ENCODE results near the gene GADL1.

Gene GADL1

GRCh38 chr3:30918761-30919160 lies 24.3 kb upstream of the GADL1 start:
- H3K4me1 ChIP-seq (ENCODE audit: control insufficient read depth, insufficient read depth, low read length): no peaks in the 10 kb centered on the region
- H3K27ac ChIP-seq (ENCODE audit: low read length): no peak overlapping the region
- H3K36me3 ChIP-seq (ENCODE audit: control insufficient read depth in 2 of 2, insufficient read depth in 2 of 2, low read length in 2 of 2): no peaks in the 10 kb centered on the region
- H3K9me3 ChIP-seq (ENCODE audit: control insufficient read depth in 2 of 2, low read length in 2 of 2): no peaks in the 10 kb centered on the region
- H3K27me3 ChIP-seq (ENCODE audit: control insufficient read depth in 1 of 2, insufficient read depth in 2 of 2, low read length in 2 of 2): no peaks in the 10 kb centered on the region
- no peak overlapping the region for H3K9ac ChIP-seq (ENCODE audit: low read length in 2 of 2)
- no peak overlapping the region for H3K4me3 ChIP-seq (ENCODE audit: low read length in 2 of 2)

GRCh38 chr3:30915782-30916181 lies 21.3 kb upstream of the GADL1 start:
- Histone ChIP-seq H3K27ac (ENCODE audit: low read length) (no peak overlapping the region), H3K4me1 (ENCODE audit: control insufficient read depth, insufficient read depth, low read length) (no peaks in the 10 kb centered on the region), H3K9me3 (ENCODE audit: control insufficient read depth in 2 of 2, low read length in 2 of 2) (no peaks in the 10 kb centered on the region), H3K36me3 (ENCODE audit: control insufficient read depth in 2 of 2, insufficient read depth in 2 of 2, low read length in 2 of 2) (no peaks in the 10 kb centered on the region), H3K4me3 (ENCODE audit: low read length in 2 of 2) (no peak overlapping the region), H3K27me3 (ENCODE audit: control insufficient read depth in 1 of 2, insufficient read depth in 2 of 2, low read length in 2 of 2) (no peaks in the 10 kb centered on the region), H3K9ac (ENCODE audit: low read length in 2 of 2) (no peak overlapping the region)

GRCh38 chr3:30914696-30915095 lies 20.2 kb upstream of the GADL1 start:
- no peaks in the 10 kb centered on the region for H3K36me3 ChIP-seq (ENCODE audit: control insufficient read depth in 2 of 2, insufficient read depth in 2 of 2, low read length in 2 of 2)
- H3K27ac ChIP-seq (ENCODE audit: low read length): no peak overlapping the region
- H3K4me1 ChIP-seq (ENCODE audit: control insufficient read depth, insufficient read depth, low read length): no peaks in the 10 kb centered on the region
- H3K9me3 ChIP-seq (ENCODE audit: control insufficient read depth in 2 of 2, low read length in 2 of 2): no peaks in the 10 kb centered on the region
- H3K27me3 ChIP-seq (ENCODE audit: control insufficient read depth in 1 of 2, insufficient read depth in 2 of 2, low read length in 2 of 2): no peaks in the 10 kb centered on the region
- no peak overlapping the region for H3K4me3 ChIP-seq (ENCODE audit: low read length in 2 of 2)
- no peak overlapping the region for H3K9ac ChIP-seq (ENCODE audit: low read length in 2 of 2)

GRCh38 chr3:30913176-30913575 lies 18.7 kb upstream of the GADL1 start:
- Histone ChIP-seq H3K4me3 (ENCODE audit: low read length in 2 of 2) (no peak overlapping the region), H3K36me3 (ENCODE audit: control insufficient read depth in 2 of 2, insufficient read depth in 2 of 2, low read length in 2 of 2) (no peaks in the 10 kb centered on the region), H3K27ac (ENCODE audit: low read length) (no peak overlapping the region), H3K27me3 (ENCODE audit: control insufficient read depth in 1 of 2, insufficient read depth in 2 of 2, low read length in 2 of 2) (no peaks in the 10 kb centered on the region), H3K4me1 (ENCODE audit: control insufficient read depth, insufficient read depth, low read length) (no peaks in the 10 kb centered on the region), H3K9ac (ENCODE audit: low read length in 2 of 2) (no peak overlapping the region), H3K9me3 (ENCODE audit: control insufficient read depth in 2 of 2, low read length in 2 of 2) (no peaks in the 10 kb centered on the region)

- Histone ChIP-seq H3K36me3 (ENCODE audit: control insufficient read depth in 2 of 2, insufficient read depth in 2 of 2, low read length in 2 of 2) (no peaks in the 10 kb centered on the region), H3K4me1 (ENCODE audit: control insufficient read depth, insufficient read depth, low read length) (no peaks in the 10 kb centered on the region), H3K4me3 (ENCODE audit: low read length in 2 of 2) (no peak overlapping the region), H3K9me3 (ENCODE audit: control insufficient read depth in 2 of 2, low read length in 2 of 2) (no peaks in the 10 kb centered on the region), H3K9ac (ENCODE audit: low read length in 2 of 2) (no peak overlapping the region), H3K27ac (ENCODE audit: low read length) (no peak overlapping the region), H3K27me3 (ENCODE audit: control insufficient read depth in 1 of 2, insufficient read depth in 2 of 2, low read length in 2 of 2) (no peaks in the 10 kb centered on the region)
Observed at GRCh38 chr3:30912301-30912700, 17.8 kb upstream of the GADL1 start.

GRCh38 chr3:30908456-30909037 lies 14.1 kb upstream of the GADL1 start:
- Histone ChIP-seq H3K4me1 (ENCODE audit: control insufficient read depth, insufficient read depth, low read length) (no peaks in the 10 kb centered on the region), H3K9me3 (ENCODE audit: control insufficient read depth in 2 of 2, low read length in 2 of 2) (no peaks in the 10 kb centered on the region), H3K4me3 (ENCODE audit: low read length in 2 of 2) (no peak overlapping the region), H3K27me3 (ENCODE audit: control insufficient read depth in 1 of 2, insufficient read depth in 2 of 2, low read length in 2 of 2) (no peaks in the 10 kb centered on the region), H3K36me3 (ENCODE audit: control insufficient read depth in 2 of 2, insufficient read depth in 2 of 2, low read length in 2 of 2) (no peaks in the 10 kb centered on the region), H3K9ac (ENCODE audit: low read length in 2 of 2) (no peak overlapping the region), H3K27ac (ENCODE audit: low read length) (no peak overlapping the region)

- Histone ChIP-seq H3K9ac (ENCODE audit: low read length in 2 of 2) (no peak overlapping the region), H3K36me3 (ENCODE audit: control insufficient read depth in 2 of 2, insufficient read depth in 2 of 2, low read length in 2 of 2) (no peaks in the 10 kb centered on the region), H3K4me3 (ENCODE audit: low read length in 2 of 2) (no peak overlapping the region), H3K9me3 (ENCODE audit: control insufficient read depth in 2 of 2, low read length in 2 of 2) (no peaks in the 10 kb centered on the region), H3K27ac (ENCODE audit: low read length) (no peak overlapping the region), H3K4me1 (ENCODE audit: control insufficient read depth, insufficient read depth, low read length) (no peaks in the 10 kb centered on the region), H3K27me3 (ENCODE audit: control insufficient read depth in 1 of 2, insufficient read depth in 2 of 2, low read length in 2 of 2) (no peaks in the 10 kb centered on the region)
Observed at GRCh38 chr3:30904996-30905395, 10.5 kb upstream of the GADL1 start.

GRCh38 chr3:30895329-30895728 lies 868 bp upstream of the GADL1 start:
- Histone ChIP-seq H3K9ac (ENCODE audit: low read length in 2 of 2) (no peak overlapping the region), H3K27me3 (ENCODE audit: control insufficient read depth in 1 of 2, insufficient read depth in 2 of 2, low read length in 2 of 2) (peaks cover 0 to 7% of the 10 kb centered on the region in 2 donors), H3K4me3 (ENCODE audit: low read length in 2 of 2) (no peak overlapping the region), H3K36me3 (ENCODE audit: control insufficient read depth in 2 of 2, insufficient read depth in 2 of 2, low read length in 2 of 2) (no peaks in the 10 kb centered on the region), H3K4me1 (ENCODE audit: control insufficient read depth, insufficient read depth, low read length) (peaks cover 4% of the 10 kb centered on the region), H3K9me3 (ENCODE audit: control insufficient read depth in 2 of 2, low read length in 2 of 2) (no peaks in the 10 kb centered on the region), H3K27ac (ENCODE audit: low read length) (no peak overlapping the region)

GRCh38 chr3:30893678-30894325 lies 659 bp downstream of the GADL1 start:
- peaks cover 4% of the 10 kb centered on the region for H3K4me1 ChIP-seq (ENCODE audit: control insufficient read depth, insufficient read depth, low read length)
- H3K27me3 ChIP-seq (ENCODE audit: control insufficient read depth in 1 of 2, insufficient read depth in 2 of 2, low read length in 2 of 2): peaks cover 0 to 7% of the 10 kb centered on the region in 2 donors
- no peaks in the 10 kb centered on the region for H3K36me3 ChIP-seq (ENCODE audit: control insufficient read depth in 2 of 2, insufficient read depth in 2 of 2, low read length in 2 of 2)
- H3K27ac ChIP-seq (ENCODE audit: low read length): no peak overlapping the region
- peak overlapping the region; percentile 77 for H3K4me3 ChIP-seq (ENCODE audit: low read length in 2 of 2)
- H3K9me3 ChIP-seq (ENCODE audit: control insufficient read depth in 2 of 2, low read length in 2 of 2): no peaks in the 10 kb centered on the region
- H3K9ac ChIP-seq (ENCODE audit: low read length in 2 of 2): peak overlapping the region in 1 of 2 donors; percentile 1

- peaks cover 0 to 7% of the 10 kb centered on the region in 2 donors for H3K27me3 ChIP-seq (ENCODE audit: control insufficient read depth in 1 of 2, insufficient read depth in 2 of 2, low read length in 2 of 2)
Observed at GRCh38 chr3:30890907-30891306, 3.6 kb downstream of the GADL1 start.

GRCh38 chr3:30886888-30887287 lies 7.6 kb downstream of the GADL1 start:
- no peaks in the 10 kb centered on the region for H3K36me3 ChIP-seq (ENCODE audit: control insufficient read depth in 2 of 2, insufficient read depth in 2 of 2, low read length in 2 of 2)
- no peaks in the 10 kb centered on the region for H3K9me3 ChIP-seq (ENCODE audit: control insufficient read depth in 2 of 2, low read length in 2 of 2)
- no peaks in the 10 kb centered on the region for H3K27me3 ChIP-seq (ENCODE audit: control insufficient read depth in 1 of 2, insufficient read depth in 2 of 2, low read length in 2 of 2)
- H3K27ac ChIP-seq (ENCODE audit: low read length): no peak overlapping the region
- H3K4me3 ChIP-seq (ENCODE audit: low read length in 2 of 2): no peak overlapping the region
- H3K9ac ChIP-seq (ENCODE audit: low read length in 2 of 2): no peak overlapping the region
- H3K4me1 ChIP-seq (ENCODE audit: control insufficient read depth, insufficient read depth, low read length): no peaks in the 10 kb centered on the region

More at GRCh38 chr3:30890907-30891306, 3.6 kb downstream of the GADL1 start:
- Histone ChIP-seq H3K4me3 (ENCODE audit: low read length in 2 of 2) (no peak overlapping the region), H3K9ac (ENCODE audit: low read length in 2 of 2) (no peak overlapping the region), H3K9me3 (ENCODE audit: control insufficient read depth in 2 of 2, low read length in 2 of 2) (no peaks in the 10 kb centered on the region), H3K4me1 (ENCODE audit: control insufficient read depth, insufficient read depth, low read length) (peaks cover 4% of the 10 kb centered on the region), H3K36me3 (ENCODE audit: control insufficient read depth in 2 of 2, insufficient read depth in 2 of 2, low read length in 2 of 2) (no peaks in the 10 kb centered on the region), H3K27ac (ENCODE audit: low read length) (no peak overlapping the region)

Data from stomach smooth muscle (tissue), 2 donors.